GM21447 (cell line): ENCODE measurements around the gene RHBG.
"Not testable (repeated sequence)": the region's sequence is repeated elsewhere in the genome, so short reads cannot be mapped to it uniquely, and the experiment has no call there.

Experiments
- ATAC-seq: cut with Tn5 transposase; IDR thresholded peaks from one replicate; pipeline ENCODE4 v1.9.1; 2021; ENCODE audit not compliant: unreplicated experiment

Gene RHBG, protein sequence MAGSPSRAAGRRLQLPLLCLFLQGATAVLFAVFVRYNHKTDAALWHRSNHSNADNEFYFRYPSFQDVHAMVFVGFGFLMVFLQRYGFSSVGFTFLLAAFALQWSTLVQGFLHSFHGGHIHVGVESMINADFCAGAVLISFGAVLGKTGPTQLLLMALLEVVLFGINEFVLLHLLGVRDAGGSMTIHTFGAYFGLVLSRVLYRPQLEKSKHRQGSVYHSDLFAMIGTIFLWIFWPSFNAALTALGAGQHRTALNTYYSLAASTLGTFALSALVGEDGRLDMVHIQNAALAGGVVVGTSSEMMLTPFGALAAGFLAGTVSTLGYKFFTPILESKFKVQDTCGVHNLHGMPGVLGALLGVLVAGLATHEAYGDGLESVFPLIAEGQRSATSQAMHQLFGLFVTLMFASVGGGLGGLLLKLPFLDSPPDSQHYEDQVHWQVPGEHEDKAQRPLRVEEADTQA

DNA sequence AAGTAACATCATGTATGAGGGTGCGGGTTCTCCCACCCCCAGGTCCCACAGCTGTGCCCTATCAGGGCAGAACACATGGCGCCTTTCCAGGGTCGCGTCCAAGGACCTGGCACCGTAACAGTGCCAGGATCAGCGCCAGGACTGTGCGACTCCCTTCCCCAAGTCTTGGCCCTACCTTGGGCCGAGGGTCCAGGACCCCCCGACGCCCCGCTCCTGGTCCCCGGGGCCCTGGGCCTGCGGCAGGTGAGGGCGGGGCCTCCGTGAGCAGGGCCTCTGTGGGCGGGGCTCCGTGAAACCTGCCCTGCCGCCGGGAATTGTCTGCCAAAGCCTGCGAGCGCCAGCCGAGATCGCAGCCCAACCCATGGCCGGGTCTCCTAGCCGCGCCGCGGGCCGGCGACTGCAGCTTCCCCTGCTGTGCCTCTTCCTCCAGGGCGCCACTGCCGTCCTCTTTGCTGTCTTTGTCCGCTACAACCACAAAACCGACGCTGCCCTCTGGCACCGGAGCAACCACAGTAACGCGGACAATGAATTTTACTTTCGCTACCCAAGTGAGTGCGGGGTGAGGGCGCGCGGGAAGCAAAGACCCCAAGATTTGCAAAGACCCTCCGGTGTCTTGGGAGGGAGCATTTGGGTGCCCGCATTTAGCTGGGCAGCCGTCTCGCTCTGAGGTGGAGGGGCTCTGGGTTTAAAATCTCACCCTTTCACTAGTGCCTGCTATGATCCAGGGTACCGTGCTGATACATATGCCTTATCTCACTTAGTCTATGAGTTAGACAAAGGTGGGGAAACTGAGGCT is at the start of gene RHBG:
Gene RHBG, plus strand, starts transcription at position 323 of the 796 bp plus-strand sequence. Its CDS starts 39 bp downstream, at position 362.
- ATAC-seq: no peak

DNA sequence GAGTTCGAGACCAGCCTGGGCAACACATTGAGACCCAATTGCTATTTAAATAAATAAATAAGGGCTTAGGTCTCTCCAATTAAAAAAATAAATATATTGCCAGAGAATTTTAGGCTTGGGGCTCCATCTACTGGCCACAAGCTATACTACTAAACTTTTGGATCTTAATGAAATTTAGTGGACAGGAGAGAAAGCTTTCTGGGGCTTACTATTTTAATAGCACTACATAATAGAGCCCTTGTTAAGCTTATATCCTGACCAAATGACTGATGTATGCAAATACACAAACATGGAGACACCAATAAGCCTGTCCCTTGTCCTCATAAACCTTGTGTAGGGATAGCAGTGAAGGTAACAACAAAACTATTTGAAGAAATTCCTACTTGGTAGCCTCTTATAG is 49.3 kb upstream of the RHBG start:
- ATAC-seq: no peak

DNA sequence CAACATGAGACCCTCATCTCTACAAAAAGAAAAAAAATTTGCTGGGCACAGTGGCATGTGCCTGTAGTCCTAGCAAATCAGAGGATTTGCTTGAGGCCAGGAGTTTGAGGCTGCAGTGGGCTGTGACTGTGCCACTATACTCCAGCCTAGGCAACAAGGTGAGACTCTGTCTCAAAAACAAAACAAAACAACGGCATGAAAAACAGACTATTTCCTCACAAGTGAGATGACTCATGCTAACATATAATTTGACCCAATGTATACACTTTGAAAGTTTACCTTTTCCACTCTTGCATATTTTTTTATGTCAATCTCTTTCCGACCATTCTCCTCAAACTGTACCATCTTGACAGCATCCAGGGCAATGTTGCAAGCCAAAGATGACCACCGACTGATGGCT is 48.5 kb upstream of the RHBG start:
- ATAC-seq: no peak

DNA sequence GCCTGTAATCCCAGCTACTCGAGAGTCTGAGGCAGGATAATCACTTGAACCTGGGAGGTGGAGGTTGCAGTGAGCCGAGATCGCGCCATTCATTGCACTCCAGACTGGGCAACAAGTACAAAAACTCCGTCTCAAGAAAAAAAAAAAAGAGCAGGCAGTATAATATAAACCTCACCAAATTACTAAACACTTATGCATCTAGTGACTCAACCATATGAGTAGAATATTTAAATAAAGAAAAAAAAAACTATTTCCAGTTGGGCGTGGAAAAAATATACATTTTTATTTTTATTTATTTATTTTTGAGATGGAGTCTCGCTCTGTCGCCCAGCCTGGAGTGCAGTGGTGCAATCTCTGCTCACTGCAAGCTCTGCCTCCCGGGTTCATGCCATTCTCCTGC is 45.8 kb upstream of the RHBG start:
- ATAC-seq: not testable (repeated sequence)

DNA sequence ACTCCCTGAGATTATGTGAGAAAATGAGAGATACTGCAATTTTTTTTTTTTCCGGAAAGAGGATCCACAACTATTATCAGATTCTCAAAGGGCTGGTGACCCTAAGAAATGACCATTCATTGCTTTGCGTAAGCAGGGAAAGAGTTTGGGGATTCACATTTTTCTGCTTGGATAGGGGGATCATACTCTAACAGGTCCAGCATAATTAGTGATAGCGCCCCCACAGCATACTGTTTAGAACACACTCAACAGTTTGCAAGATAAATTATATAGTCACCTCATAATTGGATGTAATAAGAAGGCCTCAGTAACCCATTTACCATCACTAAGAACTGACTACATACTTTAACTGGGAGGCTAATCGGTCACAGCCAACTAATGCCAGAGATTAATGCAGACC is 32.8 kb upstream of the RHBG start:
- no peak for ATAC-seq

DNA sequence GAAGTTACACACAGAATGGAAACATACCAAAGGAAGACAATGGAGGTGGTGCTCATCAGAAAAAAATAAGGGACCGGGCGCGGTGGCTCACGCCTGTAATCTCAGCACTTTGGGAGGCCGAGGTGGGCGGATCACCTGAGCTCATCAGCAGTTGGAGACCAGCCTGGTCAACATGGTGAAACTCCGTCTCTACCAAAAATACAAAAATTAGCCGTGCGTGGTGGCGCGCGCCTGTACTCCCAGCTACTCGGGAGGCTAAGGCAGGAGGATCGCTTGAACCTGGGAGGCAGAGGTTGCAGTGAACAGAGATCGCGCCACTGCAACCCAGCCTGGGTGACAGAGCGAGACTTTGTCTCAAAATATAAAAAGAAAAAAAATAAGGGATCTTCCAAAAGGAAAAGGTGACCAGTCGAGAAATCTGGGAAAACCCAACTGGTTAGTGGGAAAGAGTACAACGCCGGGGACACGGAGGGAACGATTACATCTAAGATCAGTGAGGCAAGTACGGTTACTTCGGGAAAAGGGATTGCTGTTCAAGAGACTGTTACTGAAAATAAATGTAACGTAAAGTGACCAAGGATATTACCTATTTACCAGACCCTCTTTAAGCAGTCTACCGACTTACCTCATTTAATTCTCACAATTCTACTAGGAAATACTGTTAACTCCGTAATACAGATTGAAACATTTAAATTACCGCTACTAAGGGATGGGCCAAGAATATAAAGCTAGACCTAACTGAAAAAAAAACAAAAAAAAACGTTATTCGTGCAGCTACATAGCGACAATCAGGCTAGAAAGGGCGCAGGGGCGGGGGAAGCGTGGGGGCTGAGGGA is 31.7 kb upstream of the RHBG start:
- no peak for ATAC-seq

DNA sequence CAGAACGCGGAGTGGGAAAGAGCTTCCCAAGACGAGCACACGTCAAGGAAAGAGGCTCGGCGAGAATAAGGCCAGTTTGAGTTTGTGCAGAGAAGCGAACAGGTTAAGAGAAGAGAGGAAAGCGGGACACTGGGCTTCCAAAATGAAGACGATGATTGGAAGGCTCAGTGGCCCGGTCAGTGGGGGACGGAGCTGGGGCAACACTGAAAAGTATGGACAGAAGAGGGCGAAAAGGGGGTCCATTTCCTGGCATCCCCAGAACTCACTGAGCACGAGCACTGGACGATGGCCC is 31.2 kb upstream of the RHBG start:
- peak; percentile 21 for ATAC-seq

DNA sequence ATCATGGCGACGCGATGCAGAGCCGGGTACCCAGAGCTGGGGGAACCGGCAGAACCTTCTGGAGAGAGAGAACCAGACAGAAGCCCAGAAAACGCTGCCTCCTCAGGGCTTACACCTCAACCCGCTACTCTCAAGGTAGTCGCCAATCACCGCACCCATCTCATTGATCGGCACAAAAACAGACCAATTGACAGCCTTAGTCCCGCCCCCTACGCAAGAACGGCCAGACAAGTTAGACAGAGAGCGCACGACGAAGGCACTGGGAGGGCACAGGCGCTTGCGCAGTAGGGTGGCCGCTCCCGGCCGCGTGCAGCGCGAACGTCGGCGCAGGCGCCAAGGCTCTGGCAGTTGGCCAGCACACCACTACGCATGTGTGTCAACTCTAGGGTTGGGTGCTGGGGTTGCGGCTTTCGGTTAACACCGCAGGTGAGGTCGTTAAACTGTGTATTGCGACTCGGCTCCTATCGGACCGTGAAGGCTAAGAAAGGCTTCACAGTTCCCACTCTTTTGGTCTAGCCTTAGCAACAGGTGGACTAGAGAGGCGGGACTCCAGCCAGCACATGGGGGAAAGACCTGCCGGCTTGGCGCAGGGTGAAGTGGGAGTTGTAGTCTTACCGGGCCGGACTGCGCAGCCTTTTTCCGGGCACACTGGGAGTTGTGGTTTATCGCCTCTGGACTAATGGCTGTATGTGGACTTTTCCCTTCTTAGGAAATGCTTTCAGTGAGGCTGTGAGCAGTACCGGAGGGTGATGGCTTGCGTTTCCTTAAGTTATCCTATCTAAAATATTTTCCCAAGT is 30.6 kb upstream of the RHBG start, which contains the start of the genes CCT3 and TSACC:
Gene CCT3, minus strand, starts transcription at position 113 of the 797 bp plus-strand sequence. Its CDS starts 108 bp downstream, at position 5.
Gene TSACC, plus strand, starts transcription at position 347 of the 797 bp plus-strand sequence. CDS start 1,232 bp downstream, outside the sequence.
- peak; percentile 94 for ATAC-seq

DNA sequence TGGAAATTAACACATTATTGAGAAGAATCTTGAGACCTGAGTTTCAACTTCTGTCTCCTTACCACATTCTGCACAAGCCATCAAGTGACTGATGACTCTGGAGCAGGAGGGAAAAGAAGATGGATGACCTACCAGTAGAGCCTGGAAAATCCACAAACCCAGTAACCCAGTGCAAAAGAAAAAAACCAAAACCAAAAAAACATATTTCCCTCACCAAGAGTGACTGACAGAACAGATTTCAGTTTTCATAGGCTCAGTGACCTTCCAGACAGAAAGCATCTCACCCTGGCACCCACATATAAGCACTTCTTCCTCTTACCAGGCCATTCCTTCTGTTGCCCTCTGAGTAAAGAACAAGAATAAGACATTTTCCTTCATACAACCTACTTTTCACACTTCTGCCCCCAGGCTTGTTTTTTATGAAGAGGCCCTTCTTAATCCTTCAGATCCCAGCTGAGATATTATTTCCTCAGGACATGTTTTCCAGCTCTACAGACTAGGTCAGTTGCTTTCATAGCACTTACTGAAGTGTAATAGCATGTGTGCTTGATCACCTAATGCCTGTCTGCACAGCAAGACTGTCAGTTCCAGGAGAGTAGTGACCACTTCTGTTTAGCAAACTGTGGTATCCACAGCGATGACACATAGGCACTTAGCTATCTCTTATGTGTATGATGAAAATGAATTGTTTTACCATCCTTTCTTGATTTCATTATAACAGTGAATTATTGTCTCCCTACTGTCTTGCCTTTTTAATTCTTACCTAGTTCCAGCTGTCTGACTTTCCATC is 26.6 kb upstream of the RHBG start:
- no peak for ATAC-seq

DNA sequence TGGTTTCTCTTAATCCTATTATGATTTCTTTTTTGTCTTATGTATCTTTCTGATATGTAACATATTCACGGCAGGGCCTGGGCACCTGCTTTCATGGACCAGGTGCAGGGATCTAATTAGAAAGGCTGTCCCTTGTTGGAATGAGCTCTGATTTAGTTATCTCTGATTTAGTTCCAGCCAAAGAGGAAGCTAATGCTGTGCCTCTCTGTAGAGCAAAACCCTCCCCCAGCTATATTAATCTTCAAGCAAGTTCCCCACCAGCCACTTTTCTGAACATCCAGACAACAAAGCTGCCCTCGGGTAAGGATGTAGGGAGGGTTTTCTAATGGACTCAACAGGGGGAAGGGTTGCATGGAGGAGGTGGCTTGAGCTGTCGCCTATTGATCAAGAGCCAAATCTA is 24.6 kb upstream of the RHBG start:
- ATAC-seq: no peak

DNA sequence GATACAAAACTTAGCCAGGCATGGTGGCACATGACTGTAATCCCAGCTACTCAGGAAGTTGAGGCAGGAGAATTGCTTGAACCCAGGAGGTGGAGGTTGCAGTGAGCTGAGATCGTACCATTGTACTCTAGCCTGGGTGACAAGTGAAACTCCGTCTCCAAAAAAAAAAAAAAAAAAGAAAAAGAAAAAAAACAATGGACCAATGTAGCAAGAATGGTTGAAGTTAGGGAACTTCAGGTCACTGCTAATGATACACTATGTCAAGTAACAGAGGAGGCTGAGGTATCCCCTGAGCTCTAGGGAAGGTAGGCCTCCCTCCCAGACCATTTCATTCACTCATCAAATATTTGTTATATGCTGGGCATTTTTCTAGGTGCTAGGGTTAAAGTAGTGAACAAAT is 23.0 kb upstream of the RHBG start:
- ATAC-seq: not testable (repeated sequence)

DNA sequence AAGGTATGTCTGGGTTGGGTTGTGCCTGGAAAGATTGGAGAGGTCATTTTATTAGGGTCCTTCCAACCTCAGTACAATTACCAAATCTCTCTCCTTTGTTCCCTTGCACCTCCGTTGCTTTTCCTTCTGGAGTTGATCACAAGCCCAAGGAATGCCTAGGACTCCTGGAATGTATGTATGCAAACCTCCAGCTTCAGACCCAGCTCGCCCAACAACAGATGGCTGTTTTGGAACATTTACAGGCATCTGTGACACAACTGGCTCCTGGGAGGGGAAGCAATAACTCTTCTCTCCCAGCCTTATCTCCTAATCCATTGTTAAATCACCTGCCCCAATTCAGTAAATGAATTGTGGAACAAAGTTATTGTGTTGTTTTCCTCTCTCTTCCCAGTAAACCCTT is 22.4 kb upstream of the RHBG start:
- no peak for ATAC-seq

DNA sequence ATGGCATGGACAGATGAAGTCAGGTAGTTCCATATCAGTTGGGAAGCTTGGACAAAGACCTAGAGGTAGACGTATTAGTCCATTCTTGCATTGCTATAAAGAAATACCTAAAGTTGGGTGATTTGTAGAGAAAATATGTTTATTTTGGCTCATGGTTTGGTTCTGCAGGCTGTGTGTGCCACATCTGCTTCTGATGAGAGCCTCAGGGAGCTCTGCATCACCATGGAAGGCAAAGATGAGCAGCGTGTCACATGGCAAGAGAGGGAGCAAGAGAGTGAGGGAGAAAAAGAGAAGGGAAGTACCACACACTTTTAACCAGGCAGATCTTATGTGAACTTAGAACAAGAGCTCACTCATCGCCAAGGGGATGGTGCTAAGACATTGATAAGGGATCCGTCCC is 21.7 kb upstream of the RHBG start:
- no peak for ATAC-seq

DNA sequence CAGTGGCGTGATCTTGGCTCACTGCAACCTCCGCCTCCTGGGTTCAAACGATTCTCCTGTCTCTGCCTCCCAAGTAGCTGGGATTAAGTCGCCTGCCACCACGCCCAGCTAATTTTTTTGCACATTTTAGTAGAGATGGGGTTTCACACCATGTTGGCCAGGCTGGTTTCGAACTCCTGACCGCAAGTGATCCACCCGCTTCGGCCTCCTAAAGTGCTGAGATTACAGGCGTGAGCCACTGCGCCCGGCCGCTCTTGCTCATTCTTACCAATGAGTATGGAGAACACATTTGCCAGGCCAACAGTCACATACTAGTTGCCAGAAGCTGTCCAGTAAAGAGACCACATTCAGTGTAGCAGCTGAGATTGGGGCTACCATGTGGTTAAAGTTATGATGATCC is 16.5 kb upstream of the RHBG start:
- not testable (repeated sequence) for ATAC-seq

DNA sequence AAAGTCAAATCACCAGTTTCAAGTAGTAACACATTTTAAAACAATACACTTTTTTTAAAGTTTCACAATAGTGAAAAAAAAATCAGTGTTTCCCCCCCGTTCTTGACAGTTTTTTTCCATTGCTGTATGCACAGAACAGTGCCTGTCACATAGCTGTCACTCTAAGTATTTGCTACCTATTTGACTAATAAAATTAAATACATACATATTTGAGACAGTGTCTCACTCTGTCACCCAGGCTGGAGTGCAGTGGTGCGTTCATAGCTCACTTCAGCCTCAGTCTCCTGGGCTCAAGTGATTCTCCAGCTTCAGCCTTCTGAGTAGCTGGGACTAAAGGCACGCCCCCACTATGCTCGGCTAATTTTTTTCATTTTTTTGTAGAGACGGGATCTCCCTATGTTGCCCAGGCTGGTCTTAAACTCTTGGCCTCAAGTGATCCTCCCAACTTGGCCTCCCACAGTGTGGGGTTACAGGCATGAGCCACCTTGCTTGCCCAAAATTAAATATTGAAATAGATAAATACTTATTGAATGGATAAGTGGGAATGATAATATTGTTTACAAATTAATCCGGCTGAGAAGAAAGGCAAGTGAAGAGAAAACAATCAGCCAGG is 12.6 kb upstream of the RHBG start:
- no peak for ATAC-seq

DNA sequence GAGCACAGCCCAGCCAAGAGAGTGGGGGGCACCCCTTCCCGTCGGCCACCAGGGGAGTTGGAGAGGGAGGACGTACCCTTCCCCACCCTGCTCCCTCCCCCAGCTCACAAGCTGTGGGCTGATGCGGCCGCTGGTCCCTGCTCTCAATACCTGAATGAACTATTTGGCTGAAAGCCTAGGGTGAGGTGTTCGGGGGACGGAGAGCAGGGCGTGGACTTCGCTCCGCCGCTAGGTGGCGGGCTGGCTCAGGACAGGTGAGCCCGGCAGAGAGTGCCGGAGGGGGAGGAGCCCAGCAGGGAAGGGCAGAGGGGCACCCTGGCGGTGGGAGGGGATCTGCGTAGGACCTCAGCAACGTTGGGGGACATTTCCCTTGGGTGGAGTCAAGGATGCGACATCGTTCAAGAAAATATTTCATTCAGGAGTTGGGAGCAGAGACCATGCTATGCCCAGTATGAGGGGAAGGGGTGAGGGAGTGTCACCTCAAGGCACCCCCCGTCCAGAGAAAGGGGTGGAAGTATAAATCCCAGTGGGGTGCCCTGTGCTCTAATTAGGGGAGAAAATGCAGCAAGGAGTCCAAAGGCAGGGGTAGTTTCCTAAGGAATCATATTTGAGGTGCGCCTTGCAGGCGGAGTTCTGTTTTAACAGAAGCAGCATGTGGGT is 12.0 kb upstream of the RHBG start:
- no peak for ATAC-seq

DNA sequence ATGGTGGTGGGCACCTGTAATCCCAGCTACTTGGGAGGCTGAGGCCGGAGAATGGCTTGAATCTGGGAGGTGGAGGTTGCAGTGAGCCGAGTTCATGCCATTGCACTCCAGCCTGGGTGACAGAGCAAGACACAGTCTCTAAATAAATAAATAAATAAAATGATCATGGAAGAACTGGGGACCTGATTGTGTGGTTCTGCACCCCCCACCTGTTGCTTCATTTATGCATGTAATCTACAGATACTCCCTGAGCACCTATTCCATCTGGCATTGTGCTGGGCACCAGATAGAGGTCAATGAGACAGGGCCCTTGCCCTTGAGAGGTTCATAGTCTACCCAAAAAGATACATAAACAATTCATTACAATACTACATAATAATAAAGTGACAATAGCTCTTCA is 11.0 kb upstream of the RHBG start:
- no peak for ATAC-seq

DNA sequence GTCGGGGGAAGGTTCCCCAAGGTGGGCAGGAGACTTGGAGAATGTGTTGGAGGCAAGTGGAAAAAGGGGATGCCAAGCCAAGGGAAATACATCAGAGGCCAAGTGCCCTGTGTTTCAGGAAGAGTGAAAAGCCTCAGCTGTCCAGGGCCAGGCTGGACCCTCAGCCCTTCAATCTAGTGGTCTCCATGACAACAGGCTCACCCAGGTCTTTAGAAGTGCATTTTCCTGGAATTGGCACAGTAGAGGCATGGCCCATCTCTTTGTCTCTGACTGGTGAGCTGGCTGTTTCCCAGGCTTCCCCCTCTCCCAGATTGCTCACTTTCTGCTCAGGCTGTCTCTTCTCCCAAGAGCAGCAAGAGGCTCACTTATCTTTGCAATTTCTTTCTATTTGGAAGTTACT is 10.4 kb upstream of the RHBG start:
- ATAC-seq: no peak

DNA sequence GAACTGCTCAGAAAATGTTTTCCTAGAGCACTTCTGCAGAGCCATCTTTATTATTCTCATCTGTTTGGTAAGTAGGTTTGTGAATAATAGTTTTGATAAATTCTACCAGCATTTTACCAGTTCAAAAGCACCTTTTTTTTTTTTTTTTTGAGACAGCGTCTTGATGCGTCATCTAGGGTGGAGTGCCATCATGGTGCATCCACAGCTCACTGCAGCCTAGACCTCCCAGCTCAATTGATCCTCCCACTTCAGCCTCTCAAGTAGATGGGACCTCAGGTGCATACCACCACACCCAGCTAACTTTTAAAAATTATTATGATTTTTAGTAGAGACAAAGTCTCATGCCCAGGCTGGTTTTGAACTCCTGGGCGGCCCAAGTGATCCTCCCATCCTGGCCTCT is 9.8 kb upstream of the RHBG start:
- ATAC-seq: no peak
